Stimulated activated CD4-positive, alpha-beta T cell treated with anti-CD3 and anti-CD28 coated beads, Interleukin-1b, Interleukin-23, amount 100 ng/mL, for 24 hours (primary cell): ENCODE data around the gene PRKCD.

ENCODE experiments used
- DNase-seq, 4 experiments: peaks; one replicate each; pipeline ENCODE4 v3.0.0-alpha.2; 2020; ENCODE audit warnings: low read depth in 4 of 4, low spot score in 1 of 4

The PRKCD gene

DNA sequence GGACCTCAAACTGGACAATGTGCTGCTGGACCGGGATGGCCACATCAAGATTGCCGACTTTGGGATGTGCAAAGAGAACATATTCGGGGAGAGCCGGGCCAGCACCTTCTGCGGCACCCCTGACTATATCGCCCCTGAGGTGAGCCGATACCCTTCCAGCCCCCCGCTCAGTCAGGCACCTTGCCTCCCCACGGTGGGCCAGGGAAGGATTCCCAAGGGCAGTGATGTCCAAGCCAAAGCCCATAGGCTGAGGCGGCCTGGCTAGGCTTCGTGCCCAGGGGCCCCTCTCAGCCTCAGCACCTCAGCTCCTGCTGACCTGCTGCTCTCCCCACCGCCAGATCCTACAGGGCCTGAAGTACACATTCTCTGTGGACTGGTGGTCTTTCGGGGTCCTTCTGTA, 27.7 kb downstream of the PRKCD start:
- no peak for DNase-seq

DNA sequence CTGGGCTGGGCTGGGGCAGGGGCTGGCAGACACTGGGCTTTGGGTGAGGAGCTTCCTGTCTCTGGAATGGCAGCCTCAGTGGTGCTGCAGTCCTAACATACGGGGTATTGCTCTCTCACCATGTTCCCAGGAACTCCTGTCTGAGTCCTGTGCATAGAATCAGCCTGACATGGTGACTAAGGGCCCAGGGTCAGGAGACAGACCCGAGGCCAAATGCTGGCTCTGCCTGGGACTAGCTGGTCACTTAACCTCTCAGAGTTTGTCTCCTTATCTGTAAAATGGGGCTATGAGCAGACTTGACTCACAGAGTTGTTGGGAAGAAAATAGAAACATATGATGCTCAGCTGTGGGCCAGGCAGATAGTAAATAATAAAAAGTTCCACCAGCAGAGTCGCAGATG, 28.3 kb downstream of the PRKCD start:
- no peak for DNase-seq

DNA sequence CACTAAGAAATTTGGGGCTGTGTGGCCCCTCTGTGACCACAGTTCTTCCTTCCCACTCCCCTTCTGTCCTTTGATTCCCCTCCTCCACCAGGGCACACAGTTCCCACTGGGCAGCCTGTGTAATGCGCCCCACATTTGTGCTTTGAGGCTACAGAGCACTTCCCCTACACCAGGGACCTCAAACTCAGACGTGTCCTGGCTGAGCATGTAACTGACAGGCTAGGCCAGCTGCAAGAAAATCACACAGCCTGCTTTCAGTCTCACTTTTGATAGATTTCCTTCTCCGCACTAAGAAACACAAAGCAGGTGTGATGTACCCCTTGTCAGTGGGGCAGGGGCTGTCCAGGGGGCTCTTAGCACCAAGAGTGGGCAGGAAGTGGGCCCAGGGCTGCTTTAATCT, 29.6 kb downstream of the PRKCD start:
- no peak for DNase-seq

DNA sequence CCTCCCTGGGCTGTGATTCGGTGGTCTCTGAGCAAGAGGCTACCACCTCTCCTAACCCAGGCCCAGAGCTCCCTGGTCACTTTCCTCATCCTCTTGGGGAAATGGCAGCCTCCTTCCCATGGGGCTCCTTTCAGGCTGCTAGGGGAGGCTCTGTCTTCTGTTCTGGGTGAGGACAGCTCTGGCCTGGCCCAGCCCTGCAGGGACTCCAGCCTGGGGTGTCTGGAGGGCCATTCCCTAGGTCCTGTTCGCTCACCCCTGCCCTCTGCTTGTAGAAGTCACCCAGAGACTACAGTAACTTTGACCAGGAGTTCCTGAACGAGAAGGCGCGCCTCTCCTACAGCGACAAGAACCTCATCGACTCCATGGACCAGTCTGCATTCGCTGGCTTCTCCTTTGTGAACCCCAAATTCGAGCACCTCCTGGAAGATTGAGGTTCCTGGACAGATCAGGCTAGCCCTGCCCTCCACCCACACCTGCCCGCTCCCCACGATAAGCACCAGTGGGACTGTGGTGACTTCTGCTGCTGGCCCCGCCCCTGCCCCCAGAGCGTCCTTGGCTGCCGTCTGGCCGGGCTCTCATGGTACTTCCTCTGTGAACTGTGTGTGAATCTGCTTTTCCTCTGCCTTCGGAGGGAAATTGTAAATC, 30.9 kb downstream of the PRKCD start:
- DNase-seq: no peak

DNA sequence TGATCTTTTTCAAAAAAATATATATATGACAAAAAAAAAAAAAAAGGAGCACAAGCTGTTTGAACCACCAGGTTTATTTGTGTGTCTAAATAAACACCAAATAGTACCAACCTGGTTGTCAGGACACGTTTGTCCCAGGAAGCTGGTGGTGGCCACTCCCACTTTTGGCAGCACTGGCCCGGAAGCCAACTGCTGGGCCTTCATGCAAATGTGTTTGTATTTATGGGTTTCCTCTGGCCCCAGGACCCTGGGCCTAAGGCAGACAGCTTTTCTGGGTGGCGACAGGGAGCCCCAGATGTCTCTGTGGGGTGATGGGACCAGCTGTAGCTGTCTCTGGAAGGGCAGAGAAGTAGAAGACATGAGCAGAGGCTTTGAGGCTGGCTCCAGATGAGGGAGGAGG, 31.6 kb downstream of the PRKCD start:
- no peak for DNase-seq

DNA sequence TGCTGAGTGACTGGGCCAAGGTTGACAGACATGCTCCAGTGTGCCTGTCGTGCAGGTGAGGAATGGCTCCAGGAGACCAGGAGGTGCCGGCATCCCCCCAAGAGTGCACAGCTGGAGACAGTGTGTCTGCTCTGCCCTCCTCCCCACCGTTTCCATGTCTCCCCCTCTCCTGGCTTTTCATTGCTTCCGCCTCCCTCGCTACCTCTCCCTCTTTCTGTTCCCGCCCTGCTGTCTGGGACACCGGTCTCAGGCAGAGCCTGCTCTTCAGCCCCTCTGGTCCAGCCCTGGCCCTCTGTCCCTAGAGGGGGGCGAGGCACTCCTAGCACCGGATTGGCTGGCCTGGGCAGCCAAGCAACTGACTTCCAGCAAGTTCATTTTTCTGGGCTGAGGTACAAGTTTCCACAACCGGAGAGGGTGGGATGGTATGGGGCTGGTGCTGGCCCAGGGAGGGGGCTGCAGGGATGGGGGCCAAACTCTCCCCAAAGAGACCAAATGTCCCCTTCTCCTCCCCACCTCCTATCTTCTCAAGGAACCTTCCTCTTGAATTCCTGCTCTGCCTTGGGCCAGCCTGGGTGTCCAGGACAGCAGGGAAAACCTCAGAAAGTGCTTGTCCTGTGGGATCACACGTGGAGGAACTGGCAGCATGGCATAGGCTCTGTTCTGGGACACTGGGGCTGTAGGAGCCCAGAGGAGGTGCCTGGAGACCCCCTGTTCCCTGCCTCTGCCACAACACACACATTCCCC, 32.6 kb downstream of the PRKCD start:
- DNase-seq: no peak

DNA sequence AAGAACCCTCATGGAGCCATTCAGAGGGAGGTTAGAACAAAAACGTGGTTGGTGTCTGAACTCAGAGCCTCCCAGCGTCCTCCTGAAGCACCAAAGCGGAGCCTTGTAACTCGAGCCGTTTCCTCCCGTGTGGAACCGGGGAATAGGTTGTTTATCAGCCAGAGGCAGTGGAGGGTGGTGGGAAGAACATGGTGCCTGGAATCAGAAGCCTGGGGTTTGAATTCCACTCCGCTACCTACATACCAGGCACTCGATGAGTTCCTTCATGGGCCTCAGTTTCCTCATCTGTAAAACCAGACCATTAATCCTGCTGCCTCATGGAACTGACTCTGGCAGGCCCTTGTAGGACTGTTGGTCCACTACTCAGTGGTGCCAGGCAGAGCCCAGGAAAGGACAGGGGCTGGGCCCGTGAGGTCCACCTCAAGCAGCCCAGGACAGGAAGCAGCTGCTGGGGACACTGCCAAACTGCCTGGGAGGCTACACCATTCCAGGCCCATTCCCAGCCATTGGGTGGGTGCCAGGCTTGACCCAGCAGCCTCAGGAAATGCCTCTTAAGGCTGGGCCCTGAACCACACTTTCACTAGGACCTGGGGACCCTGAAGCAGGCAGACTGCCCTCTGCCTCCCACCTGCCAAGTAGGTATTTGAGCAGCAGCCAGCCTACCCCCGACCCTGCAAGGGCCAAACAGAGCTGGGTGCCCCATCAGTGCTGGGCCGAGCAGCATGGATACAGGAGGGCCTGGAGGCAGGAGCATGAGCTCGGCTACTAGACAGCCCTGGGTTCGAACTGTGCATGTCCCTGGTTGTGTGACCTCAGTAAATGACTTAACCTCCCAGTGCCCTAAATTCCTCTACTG, 33.4 kb downstream of the PRKCD start:
- DNase-seq: no peak

DNA sequence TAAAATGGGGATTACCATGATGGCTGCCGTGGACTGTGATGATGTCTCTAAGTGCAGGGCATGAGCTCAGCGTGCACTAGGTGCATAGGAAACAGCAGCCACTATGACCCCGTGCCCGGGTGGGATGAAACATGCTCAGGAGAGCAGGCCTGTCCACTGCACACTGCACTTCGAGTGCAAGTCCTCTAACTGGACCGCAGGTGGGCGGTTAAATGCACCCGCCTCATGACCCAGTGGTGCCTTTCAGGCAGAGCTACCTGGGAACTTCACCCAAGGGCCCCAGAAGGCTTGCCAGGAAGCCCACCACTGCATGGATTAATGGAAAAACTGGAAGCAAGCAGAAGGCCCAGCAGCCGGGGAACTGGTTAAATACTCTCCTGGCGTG, 34.0 kb downstream of the PRKCD start:
- no peak for DNase-seq

DNA sequence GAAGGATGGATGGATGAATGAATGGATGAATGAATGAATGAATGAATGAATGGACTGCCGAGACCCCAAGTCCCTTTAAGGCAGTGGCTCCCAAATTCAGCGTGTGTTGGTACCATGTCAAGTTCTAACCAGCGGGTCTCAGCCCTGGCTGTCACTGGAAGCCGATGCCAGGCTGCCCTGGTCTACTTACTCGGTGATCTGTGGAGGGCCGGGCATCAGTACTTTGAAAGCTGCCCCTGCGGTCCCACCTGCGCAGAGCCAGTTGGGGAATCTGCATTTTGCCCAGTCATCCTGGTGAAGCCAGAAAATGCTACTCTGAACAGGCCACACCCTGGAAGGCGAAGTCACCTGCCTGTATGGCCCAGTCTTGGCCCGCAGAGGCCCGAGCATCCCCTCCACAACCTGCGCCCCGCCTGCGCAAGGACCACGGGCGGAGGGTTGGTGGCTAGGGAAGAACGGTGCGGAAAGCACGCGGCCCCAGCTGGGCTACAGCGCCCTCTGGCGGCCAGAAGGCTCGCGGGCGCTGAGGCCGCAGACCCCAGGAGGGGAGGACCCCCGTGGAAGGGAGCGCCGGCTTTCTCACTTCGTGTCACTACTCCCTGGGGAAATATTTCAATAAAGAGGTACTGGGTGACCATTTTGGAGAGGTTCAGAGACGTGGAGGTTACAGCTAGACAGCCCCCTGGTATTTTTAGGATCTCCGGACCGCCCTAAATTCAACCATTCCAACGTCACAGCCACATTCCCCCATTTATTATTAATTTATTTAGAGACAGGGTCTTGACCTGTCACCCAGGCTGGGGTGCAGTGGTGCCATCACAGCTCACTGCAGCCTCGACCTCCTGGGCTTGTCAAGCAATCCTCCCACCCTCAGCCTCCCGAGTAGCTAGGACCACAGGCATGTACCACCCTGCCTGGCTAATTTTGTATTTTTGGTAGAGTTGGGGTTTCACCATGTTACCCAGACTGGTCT, 34.9 kb downstream of the PRKCD start:
- peak; percentile 24 to 44 (median 30) for DNase-seq

DNA sequence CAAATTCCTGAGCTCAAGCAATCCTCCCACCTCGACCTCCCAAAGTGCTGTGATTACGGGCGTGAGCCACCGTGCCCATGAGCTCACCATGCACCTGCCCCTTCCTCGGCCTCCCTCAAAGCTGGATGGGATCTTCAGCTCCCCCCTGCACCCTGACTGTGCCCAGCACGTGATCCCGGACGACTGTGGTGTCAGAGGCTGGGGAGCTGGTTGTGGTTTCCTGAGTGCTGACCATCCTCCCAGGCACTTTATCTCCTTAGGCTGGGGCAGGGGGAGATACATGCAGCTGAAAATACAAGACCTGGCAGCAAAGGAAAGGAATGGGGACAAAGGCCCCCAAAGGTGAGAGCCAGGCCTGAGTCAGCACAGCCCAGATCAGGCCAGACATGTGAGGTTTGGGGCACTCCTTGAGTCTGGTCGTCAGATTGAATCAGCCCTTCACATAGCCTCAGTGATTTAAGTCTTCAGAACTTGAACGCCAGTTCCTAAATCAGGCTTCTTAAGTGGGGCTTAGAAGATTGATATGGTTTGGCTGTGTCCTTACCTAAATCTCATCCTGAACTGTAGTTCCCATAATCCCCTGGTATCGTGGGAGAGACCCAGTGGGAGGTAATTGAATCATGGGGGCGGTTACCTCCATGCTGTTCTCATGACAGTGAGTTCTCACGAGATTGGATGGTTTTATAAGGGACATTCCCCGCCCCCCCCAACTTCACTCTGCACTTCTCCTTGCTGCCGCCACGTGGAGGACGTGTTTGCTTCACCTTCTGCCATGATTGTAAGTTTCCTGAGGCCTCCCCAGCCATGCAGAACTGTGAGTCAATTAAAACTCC, 35.8 kb downstream of the PRKCD start:
- peak in 1 of 4 experiments; percentile 38 for DNase-seq

DNA sequence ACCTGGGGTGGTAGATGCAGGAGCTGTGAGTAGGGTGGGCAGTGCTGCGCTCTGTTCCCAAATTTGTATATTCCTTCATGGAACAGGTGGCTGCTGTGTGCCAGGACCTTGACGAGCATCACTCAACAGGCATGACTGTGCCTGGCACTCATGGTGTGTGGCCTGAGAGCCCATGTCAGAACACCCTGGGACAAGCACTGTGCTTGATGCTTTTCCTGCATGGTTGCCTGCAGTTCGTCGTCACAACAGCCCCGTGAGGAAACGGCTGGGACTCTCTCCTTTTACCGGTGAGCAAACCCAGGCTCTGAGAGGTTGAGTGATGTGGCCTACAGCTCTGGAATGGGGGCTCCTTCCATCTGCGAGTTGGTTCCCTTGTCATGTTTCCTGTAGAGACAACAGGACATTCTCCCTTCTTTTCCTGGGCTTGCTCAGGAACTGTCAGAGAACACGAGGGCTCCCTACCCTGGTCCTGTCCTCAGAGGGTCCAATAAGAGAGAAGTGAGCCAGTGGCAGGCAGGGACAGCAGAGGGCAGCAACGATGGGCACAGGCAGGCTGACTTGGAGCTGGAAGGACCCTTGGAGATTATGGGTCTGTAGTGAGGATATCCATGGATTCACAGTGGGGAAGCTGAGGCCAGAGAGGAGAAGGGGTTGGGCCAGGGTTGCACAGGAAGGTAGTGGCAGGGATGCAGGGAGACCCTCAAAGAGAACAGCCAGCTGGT, 37.4 kb downstream of the PRKCD start:
- DNase-seq: no peak

DNA sequence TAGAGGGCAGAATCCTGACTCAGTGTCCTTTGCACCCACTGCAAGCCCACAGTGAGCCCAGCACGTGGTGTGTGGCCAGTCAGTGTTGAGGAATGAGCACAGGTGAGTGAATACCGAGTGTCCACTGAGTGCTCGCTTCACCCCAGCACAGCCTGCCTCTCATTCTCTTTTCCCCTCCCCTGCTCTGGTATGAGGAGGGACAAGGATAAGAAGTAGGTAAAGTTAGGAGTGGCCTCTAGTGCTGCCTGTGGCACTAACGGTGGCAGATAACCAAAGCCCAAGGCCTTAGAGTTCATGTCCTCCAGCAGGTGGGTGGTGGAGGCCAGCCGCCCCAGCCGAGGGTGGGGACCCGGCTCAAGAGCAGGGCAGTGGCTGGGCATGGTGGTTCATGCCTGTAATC, 38.0 kb downstream of the PRKCD start:
- no peak for DNase-seq

DNA sequence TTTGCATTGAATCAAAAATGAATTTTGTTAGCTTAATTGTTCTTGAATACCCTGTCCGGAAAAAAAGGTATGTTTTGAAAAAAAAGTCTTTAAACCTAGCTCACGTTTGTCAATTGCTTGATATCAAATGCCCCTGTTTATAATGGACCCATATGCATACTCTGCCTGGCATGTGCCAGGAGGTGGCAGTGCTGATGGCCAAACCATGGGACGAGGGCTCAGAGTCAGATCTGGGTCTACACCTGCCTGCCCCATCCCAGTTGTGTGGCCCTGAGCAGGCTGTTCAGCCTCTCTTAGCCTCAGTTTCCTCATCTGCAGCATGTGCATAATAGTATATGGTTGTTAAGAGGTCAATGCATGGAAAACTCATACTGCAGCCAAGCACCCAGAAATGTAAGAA, 38.8 kb downstream of the PRKCD start:
- DNase-seq: no peak

DNA sequence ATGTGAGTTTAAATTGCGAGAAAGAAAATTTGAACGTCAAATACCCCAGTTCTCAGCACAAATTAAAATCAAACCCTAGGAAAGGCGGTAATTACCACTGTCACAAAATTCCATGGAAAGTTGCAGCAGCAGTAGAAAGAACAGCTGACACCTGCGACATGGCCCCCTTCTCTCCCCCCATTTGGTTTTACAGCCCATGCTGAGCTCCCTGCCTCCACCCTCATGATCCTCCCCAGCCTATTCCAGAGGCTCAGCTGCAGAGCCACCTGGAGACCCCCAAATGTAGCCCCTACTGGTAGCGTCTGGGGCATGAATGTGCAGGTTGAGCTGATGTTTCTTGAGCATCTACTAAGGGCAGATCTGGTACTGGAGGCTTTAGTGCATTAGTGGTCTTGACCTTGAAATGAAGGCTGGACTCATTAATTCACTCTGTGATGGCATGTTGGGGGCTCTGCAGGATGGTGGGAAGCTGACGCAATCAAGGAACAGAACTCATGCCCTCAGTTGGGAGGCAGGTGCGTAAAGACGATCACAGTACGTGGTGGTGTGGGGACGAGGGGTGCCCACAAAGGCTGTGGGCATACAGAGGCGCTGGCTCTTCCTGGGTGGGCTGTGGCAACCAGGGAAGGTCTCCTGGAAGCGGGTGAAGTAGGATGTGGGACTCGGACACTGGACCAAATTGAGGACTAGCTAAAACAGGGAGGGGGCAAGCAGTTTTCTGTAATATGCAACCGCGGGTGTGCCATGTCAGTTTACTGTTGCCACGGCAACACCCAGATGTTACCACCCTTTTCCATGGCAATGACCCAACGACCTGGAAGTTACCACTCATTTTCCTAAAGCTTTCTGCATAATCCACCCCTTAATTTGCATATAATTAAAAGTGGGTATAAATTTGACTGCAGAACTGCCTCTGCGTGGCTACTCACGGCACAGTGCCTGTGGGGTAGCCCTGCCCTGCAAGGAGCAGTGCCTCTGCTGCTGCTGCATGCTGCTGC, 39.8 kb downstream of the PRKCD start:
- no peak for DNase-seq

DNA sequence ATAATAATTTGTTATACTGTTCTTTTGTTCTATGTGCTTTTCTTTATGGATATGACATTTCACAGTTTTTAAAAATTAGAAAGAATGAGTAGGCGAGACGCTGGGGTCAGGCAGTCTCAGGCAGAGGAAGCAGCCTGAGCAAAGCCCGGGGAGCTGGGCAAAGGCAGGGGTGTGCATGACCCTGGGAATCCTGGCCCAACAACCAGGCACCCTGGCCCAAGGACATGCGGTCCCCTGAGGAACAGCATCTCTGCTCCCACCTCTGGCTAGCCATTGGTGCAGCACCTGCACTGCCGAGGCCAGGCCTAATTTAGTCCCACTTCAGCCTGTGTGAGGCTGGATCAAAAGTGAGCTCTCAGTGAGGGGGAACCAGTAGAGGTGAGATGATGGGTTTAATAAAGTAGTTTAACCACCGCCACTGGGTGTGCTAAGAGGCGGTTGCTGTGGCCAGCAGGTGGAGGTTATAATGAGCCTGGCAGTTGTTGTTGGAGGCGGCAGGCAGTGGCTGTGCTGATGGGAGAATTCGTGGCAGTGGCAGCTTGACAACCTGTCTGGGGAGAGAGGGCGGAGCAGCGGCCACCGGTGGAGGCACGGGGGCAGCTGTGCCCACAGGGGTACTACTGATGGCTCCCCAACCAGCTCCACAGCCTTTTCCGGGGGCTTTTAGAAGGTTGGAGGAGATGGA, 41.5 kb downstream of the PRKCD start:
- no peak for DNase-seq

DNA sequence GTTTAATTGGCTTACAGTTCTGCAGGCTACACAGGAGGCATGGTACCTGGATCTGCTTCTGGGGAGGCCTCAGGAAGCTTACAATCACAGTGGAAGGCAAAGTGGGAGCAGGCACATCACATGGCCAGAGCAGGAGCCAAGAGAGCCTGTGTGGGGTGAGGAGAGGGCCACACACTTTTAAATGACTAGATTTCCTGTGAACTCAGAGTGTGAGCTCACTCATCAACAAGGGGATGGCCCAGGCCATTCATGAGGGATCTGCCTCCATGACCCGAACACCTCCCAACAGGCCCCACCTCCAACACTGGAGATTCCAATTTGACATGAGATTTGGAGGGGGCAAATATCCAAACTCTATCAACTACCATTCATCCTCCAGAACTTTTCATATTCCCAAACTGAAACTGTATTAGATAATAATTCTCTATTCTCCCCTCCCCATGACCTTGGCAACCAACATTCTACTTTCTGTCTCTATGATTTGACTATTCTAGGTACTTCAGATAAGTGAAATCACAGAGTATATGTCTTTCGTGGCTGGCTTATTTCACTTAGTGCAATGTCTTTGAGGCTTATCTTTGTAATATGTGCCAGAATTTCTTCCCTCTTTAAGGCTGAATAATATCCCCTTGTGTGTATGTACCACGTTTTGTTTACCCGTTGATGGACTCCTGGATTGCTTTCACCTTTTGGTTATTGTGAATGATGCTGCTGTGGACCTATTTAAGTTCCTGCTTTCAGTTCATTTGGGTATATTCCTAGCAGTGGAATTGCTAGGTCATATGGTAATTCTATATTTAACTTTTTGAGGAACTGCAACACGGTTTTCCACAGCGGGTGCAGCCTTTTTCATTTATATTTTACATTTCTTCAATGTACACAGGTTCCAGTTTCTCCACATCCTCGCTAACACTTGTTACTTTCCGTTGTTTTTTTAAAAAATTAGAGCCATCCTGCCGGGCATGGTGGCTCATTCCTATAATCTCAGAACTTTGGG, 51.0 kb downstream of the PRKCD start:
- no peak for DNase-seq
